Psoas muscle (tissue), 8 donors: Measurements from ENCODE around the gene WNT3A. TPM values are rescaled to one million over a fixed set of nuclear protein-coding genes. Genes with fewer than 3 reads are reported as not detected.

Experiments
- ATAC-seq, 4 donors: fragments of 200-7000 bp; cut with Tn5 transposase; one replicate each; pipeline ENCODE4 v1.9.1; 2020; ENCODE audit warnings: moderate library complexity in 3 of 4, mild to moderate bottlenecking in 2 of 4
- DNase-seq, 2 donors: peaks; one replicate each; pipeline ENCODE4 v3.0.0-alpha.2; 2020
- H3K27ac ChIP-seq: fragments of 200-600 bp; one replicate; pipeline ENCODE4 v1.8.0; 2022
- H3K27me3 ChIP-seq, 3 donors: fragments of 200-600 bp in 1 of 3; one replicate each; pipeline versions ENCODE4 v1.6.1 to v1.8.0; 2013 to 2022; ENCODE audit warnings: low read length in 2 of 3, mild to moderate bottlenecking in 2 of 3, moderate library complexity in 1 of 3; ENCODE audit not compliant: insufficient read depth in 3 of 3
- H3K36me3 ChIP-seq, 2 donors: fragments of 200-600 bp in 1 of 2; one replicate each; pipeline versions ENCODE4 v1.6.1 to v1.8.0; 2013 to 2022; ENCODE audit warnings: low read depth in 1 of 2, mild to moderate bottlenecking in 1 of 2, moderate library complexity in 1 of 2; ENCODE audit not compliant: insufficient read depth in 1 of 2
- H3K4me1 ChIP-seq: fragments of 200-600 bp; one replicate; pipeline ENCODE4 v1.8.0; 2022
- H3K4me3 ChIP-seq: fragments of 200-600 bp; one replicate; pipeline ENCODE4 v1.8.0; 2022; ENCODE audit warnings: mild to moderate bottlenecking
- H3K9me3 ChIP-seq: fragments of 200-600 bp; one replicate; pipeline ENCODE4 v1.8.0; 2022
- WGBS, 3 donors: extraction: QIAGEN DNeasy Blood & Tissue Kit; methylation state at CpG; one replicate each; pipeline versions ENCODE4 v1.1.6 to v1.1.7; 2013; 5-methylcytosine and 5-hydroxymethylcytosine counted together
- intact Hi-C, 2 donors: fragments of 100-400 bp; cut with DNase I; formaldehyde crosslinking; loops; one replicate each; pipeline versions ENCODE4 v1.11.0 to v1.14.2; 2022
- polyA plus RNA-seq, 3 donors: library from polyadenylated mRNA; stranded (reverse); fragments of 200-250 nt; gene quantifications; one replicate each; pipeline ENCODE4 v1.2.3, GENCODE V29; 2013
- total RNA-seq, 4 donors: library from RNA; stranded (reverse); fragmentation: NEBNext Ultra II Directional in 2 of 4; extraction: Animal tissue kit (Norgen Biotek cat#: 25700) in 2 of 4; gene quantifications; one replicate each; pipeline versions ENCODE4 v1.2.1 to v1.2.4, GENCODE V29; 2021 to 2023
- TF ChIP-seq, protein P1 (sequence below): fragments of 200-600 bp; IDR thresholded peaks from one replicate; pipeline ENCODE4 v1.8.0; 2022; ENCODE audit warnings: antibody characterized with exemption
- donor health status: healthy with polysubstance abuse.
- donor health status: DM: no; HTN: no; CAD: no; lungs with moderate emphysema.
- donor health status: Bipolar disorder and iron deficiency.
- donor health status: healthy.
- donor health status: DM: yes; HTN: yes; CAD: no.
- donor health status: DM: no; HTN: no; CAD: no.
- donor health status: DM: no; HTN: no; CAD: no.
- donor health status: DM: yes; HTN: yes; CAD: no.

WNT3A gene
- total and polyA plus RNA-seq, 7 donors: not detected

DNA sequence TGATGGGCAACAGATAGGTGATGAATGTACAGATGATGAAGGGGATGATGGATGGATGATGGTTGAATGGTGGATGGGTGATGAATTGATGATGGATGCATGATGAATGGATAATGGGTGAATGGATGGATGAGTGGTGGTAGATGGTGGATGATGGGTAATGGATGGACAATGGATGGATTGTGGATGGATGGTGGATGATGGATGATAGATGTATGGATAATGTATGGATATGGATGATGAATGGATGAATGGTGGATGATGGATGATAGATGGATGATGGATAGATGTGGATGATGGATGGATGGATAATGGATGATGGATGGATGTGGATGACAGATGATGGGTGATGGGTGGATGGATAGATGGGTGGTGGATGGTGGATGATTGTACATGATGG lies 35.7 kb downstream of the WNT3A start:
- Histone ChIP-seq H3K27me3 (peaks cover 0 to 35% (median 12%) of the 10 kb centered on the region in 3 donors), H3K36me3 (no peaks in the 10 kb centered on the region), H3K27ac (no peak overlapping the region), H3K4me1 (no peaks in the 10 kb centered on the region), H3K9me3 (no peaks in the 10 kb centered on the region), H3K4me3 (no peak overlapping the region)
- intact Hi-C loops: no loop called here
- TF ChIP-seq, protein P1, sequence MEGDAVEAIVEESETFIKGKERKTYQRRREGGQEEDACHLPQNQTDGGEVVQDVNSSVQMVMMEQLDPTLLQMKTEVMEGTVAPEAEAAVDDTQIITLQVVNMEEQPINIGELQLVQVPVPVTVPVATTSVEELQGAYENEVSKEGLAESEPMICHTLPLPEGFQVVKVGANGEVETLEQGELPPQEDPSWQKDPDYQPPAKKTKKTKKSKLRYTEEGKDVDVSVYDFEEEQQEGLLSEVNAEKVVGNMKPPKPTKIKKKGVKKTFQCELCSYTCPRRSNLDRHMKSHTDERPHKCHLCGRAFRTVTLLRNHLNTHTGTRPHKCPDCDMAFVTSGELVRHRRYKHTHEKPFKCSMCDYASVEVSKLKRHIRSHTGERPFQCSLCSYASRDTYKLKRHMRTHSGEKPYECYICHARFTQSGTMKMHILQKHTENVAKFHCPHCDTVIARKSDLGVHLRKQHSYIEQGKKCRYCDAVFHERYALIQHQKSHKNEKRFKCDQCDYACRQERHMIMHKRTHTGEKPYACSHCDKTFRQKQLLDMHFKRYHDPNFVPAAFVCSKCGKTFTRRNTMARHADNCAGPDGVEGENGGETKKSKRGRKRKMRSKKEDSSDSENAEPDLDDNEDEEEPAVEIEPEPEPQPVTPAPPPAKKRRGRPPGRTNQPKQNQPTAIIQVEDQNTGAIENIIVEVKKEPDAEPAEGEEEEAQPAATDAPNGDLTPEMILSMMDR: no peak
- DNase-seq (no peak), ATAC-seq (no peak)

DNA sequence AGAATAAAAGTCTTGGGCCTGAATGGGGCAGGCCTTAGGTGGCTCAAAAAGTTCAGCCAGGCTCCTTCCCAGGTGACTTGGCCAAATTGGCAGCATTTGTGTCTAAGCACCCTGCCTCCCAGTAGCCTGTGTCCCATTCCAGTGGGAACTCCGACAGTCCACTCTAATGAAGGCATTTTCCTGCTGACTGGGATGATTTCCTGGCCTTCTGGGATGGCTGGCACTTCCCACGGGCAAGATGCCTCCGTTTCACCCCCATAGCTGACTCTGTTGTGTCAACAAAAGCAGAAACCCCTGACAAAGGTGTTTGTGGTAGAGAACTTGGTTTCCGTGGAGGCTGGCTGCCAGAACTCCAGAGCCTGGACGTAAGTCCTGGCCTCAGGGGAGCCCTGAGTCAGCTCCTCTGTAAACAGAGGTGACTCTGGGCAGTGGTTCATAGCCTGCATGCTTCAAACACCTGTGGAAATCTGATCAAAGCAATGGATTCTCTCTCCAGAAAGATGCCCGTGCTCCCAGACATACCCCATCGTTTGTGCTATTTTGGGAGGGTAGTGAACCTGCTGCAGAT lies 36.6 kb downstream of the WNT3A start:
- DNase-seq (peak in 1 of 2 donors; percentile 20), ATAC-seq (no peak)
- H3K27ac ChIP-seq: no peak overlapping the region
- H3K9me3 ChIP-seq: no peaks in the 10 kb centered on the region
- no peaks in the 10 kb centered on the region for H3K4me1 ChIP-seq
- H3K4me3 ChIP-seq: no peak overlapping the region
- WGBS, 3 donors: 34 to 42% (median 36%) methylated on average over 7 of the region's 7 CpGs
- no peaks in the 10 kb centered on the region for H3K36me3 ChIP-seq
- peaks cover 0 to 27% (median 6%) of the 10 kb centered on the region in 3 donors for H3K27me3 ChIP-seq
- intact Hi-C loops: no loop called here
- TF ChIP-seq, protein P1: no peak

DNA sequence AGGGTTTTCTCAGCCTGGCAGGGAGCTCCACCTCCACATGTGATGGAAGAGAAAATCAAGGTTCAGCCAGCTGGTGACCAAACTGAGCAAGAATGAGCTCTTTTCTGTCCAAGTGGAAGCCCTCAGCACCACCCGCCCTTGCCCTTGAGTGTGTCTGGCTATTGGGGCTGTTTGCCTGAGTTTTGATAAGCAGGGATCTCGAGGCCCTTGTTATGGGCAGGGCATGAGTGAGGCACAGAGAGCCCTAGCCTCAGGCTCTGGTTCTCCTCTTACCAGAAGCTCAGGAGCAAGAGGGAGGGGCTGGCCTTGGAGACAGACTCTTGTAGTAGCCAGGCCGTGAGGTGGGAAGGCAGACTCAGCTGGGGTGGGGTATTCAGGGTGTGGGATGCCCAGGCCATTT lies 38.2 kb downstream of the WNT3A start:
- 66 to 76% (median 71%) methylated on average over 3 of the region's 3 CpGs for WGBS, 3 donors
- Histone ChIP-seq H3K27me3 (peaks cover 0 to 11% (median under 1%) of the 10 kb centered on the region in 3 donors), H3K27ac (no peak overlapping the region), H3K9me3 (no peaks in the 10 kb centered on the region), H3K4me1 (no peaks in the 10 kb centered on the region), H3K36me3 (no peaks in the 10 kb centered on the region), H3K4me3 (no peak overlapping the region)
- TF ChIP-seq, protein P1: no peak
- intact Hi-C loops: no loop called here
- DNase-seq (no peak), ATAC-seq (no peak)

DNA sequence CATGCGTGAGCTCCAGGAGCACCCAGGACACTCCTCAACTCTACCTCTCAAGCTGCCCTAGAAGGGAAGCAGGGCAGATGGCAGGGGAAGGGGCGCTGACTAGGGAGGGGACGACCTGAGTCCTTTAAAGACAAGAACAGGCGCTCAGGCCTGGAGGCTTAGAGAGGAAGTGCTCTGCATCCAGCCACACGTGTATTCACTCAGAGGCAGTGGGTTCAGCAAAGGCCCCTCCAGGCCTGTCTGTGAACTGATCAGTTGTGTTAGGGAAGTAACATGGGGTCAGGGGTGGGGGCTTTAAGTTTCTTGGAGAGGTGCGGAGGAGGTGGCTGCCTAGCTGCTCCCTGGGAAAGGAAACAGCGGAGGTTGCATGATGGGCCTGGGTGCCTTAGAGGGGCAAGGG lies 38.6 kb downstream of the WNT3A start:
- Histone ChIP-seq H3K9me3 (no peaks in the 10 kb centered on the region), H3K4me1 (no peaks in the 10 kb centered on the region)
- WGBS, 3 donors: 84 to 89% (median 87%) methylated on average over 7 of the region's 7 CpGs

More for the DNA sequence above, 38.6 kb downstream of the WNT3A start:
- H3K4me3 ChIP-seq: no peak overlapping the region
- intact Hi-C loops: no loop called here
- no peaks in the 10 kb centered on the region for H3K36me3 ChIP-seq
- TF ChIP-seq, protein P1: no peak
- no peak overlapping the region for H3K27ac ChIP-seq
- ATAC-seq: no peak
- H3K27me3 ChIP-seq: peaks cover 0 to 7% (median under 1%) of the 10 kb centered on the region in 3 donors
- DNase-seq: no peak
